ENCODE data around the gene STOML2. TPM values are rescaled to one million over a fixed set of nuclear protein-coding genes. Genes with fewer than 3 reads are reported as not detected.

Gene STOML2
- total and polyA plus RNA-seq, 2 donors (not counting 3 experiments of a cell fraction or from before 2014, with no cell fraction given), result 144 to 187 TPM

GRCh38 chr9:35134920-35135319 is 32.0 kb upstream of the STOML2 start:
- H3K9me3 ChIP-seq (replicated peaks; ENCODE audit: control insufficient read depth, insufficient read depth, low read length), result no peaks in the 10 kb centered on the region
- no peak overlapping the region for H3K4me2 ChIP-seq (ENCODE audit: insufficient read depth, low read length)
- H3K9me1 ChIP-seq (replicated peaks; ENCODE audit: control insufficient read depth, extremely low read depth, insufficient read depth, low read length), result no peaks in the 10 kb centered on the region
- POLR2A ChIA-PET, result no interaction called here
- no TSS peak for BruUV-seq (replicated peaks)
- CTCF ChIA-PET, result interaction anchor here (1.5 to 1.7 kb wide), 2 partner anchors 10 to 250 kb away, joined by 3 read pairs; no protein-coding TSS in a partner anchor
- no peaks in the 10 kb centered on the region for H3K79me2 ChIP-seq (ENCODE audit: control insufficient read depth, insufficient read depth, low read length)
- DNase-seq (ENCODE audit: low read depth, low spot score) (no peak), FAIRE-seq (no peak)
- dilution Hi-C loops (cut with MboI; ENCODE audit: extremely low pct_ligation_motif_present, low sequenced_read_pairs), result no loop called here
- intact Hi-C loops (cut with micrococcal nuclease), result no loop called here
- H2AFZ ChIP-seq (ENCODE audit: low read depth, low read length), result no peak overlapping the region
- TF ChIP-seq GATA2 (IDR thresholded peaks at IDR 0.05; ENCODE audit: insufficient read depth, insufficient read length, low read depth, low read length) (no peak), JUN (IDR thresholded peaks at IDR 0.05; ENCODE audit: borderline replicate concordance, insufficient read depth, insufficient read length, low read depth) (no peak)
- H4K20me1 ChIP-seq (replicated peaks; ENCODE audit: control insufficient read depth, extremely low read depth, insufficient read depth, low read length), result no peaks in the 10 kb centered on the region
- H3K27me3 ChIP-seq (ENCODE audit: control insufficient read depth in 2 of 2, insufficient read depth in 2 of 2, low read length in 2 of 2), result no peaks in the 10 kb centered on the region
- H3K4me3 ChIP-seq (replicated peaks in 1 of 3; ENCODE audit: insufficient read depth in 1 of 3, low read depth in 1 of 3, low read length in 3 of 3), result no peak overlapping the region
- H3K27ac ChIP-seq (ENCODE audit: insufficient read depth, low read depth, low read length), result no peak overlapping the region
- H3K36me3 ChIP-seq (ENCODE audit: control insufficient read depth in 2 of 2, extremely low read depth in 1 of 2, insufficient read depth in 2 of 2, low read length in 2 of 2), result no peaks in the 10 kb centered on the region
- H3K4me1 ChIP-seq (ENCODE audit: control insufficient read depth, extremely low read depth, insufficient read depth, low read length), result no peaks in the 10 kb centered on the region
- H3K9ac ChIP-seq (replicated peaks; ENCODE audit: extremely low read depth, insufficient read depth, low read length), result no peak overlapping the region

- intact Hi-C loops (cut with micrococcal nuclease), result loop anchor here (1.0 to 2.0 kb wide), 7 partner anchors 45 to 437 kb away; partner anchors contain the start of genes DNAJB5 and UNC13B
- CTCF ChIA-PET, result interaction anchor here (0.6 to 4.6 kb wide), 34 partner anchors 13 to 447 kb away, joined by 3 to 109 read pairs (median 4); partner anchors contain the start of gene UNC13B
- peak; percentile 99 for FAIRE-seq
Observed at GRCh38 chr9:35116898-35117551, 14.1 kb upstream of the STOML2 start.

More at GRCh38 chr9:35116898-35117551, 14.1 kb upstream of the STOML2 start:
- no TSS peak for BruUV-seq (replicated peaks)
- Histone ChIP-seq H3K4me1 (ENCODE audit: control insufficient read depth, extremely low read depth, insufficient read depth, low read length) (peaks cover 31% of the 10 kb centered on the region), H3K4me2 (ENCODE audit: insufficient read depth, low read length) (peak overlapping the region; percentile 85), H4K20me1 (replicated peaks; ENCODE audit: control insufficient read depth, extremely low read depth, insufficient read depth, low read length) (no peaks in the 10 kb centered on the region), H3K4me3 (replicated peaks in 1 of 3; ENCODE audit: insufficient read depth in 1 of 3, low read depth in 1 of 3, low read length in 3 of 3) (peak overlapping the region in 2 of 3 experiments; percentile 53 to 67), H3K9me1 (replicated peaks; ENCODE audit: control insufficient read depth, extremely low read depth, insufficient read depth, low read length) (no peaks in the 10 kb centered on the region), H3K9me3 (replicated peaks; ENCODE audit: control insufficient read depth, insufficient read depth, low read length) (no peaks in the 10 kb centered on the region), H3K27me3 (ENCODE audit: control insufficient read depth in 2 of 2, insufficient read depth in 2 of 2, low read length in 2 of 2) (no peaks in the 10 kb centered on the region), H3K79me2 (ENCODE audit: control insufficient read depth, insufficient read depth, low read length) (peaks cover 6% of the 10 kb centered on the region), H3K27ac (ENCODE audit: insufficient read depth, low read depth, low read length) (no peak overlapping the region), H3K36me3 (ENCODE audit: control insufficient read depth in 2 of 2, extremely low read depth in 1 of 2, insufficient read depth in 2 of 2, low read length in 2 of 2) (no peaks in the 10 kb centered on the region), H3K9ac (replicated peaks; ENCODE audit: extremely low read depth, insufficient read depth, low read length) (no peak overlapping the region), H2AFZ (ENCODE audit: low read depth, low read length) (peak overlapping the region; percentile 83)
- dilution Hi-C loops (cut with MboI; ENCODE audit: extremely low pct_ligation_motif_present, low sequenced_read_pairs), result no loop called here
- TF ChIP-seq JUN (IDR thresholded peaks at IDR 0.05; ENCODE audit: borderline replicate concordance, insufficient read depth, insufficient read length, low read depth) (no peak), POLR2A (IDR thresholded peaks at IDR 0.05; ENCODE audit: low read depth, low read length) (no peak), CTCF (IDR thresholded peaks at IDR 0.05; ENCODE audit: extremely low read depth in 1 of 2, insufficient read depth in 1 of 2, low read depth in 1 of 2, low read length in 2 of 2) (peak; percentile 92)
- POLR2A ChIA-PET, result no interaction called here
- DNase-seq (ENCODE audit: low read depth, low spot score), result peak; percentile 88

Measured in endothelial cell of umbilical vein (primary cell).